ENCODE results near the gene NCK1. TPM values are rescaled to one million over a fixed set of nuclear protein-coding genes. Genes with fewer than 3 reads are reported as not detected.

Gene NCK1
- total RNA-seq, 4 donors from 2014 or later = 48.4 to 85.3 (median 60.2) TPM

- Histone ChIP-seq H3K4me1 (no peaks in the 10 kb centered on the region), H3K27me3 (no peaks in the 10 kb centered on the region), H3K4me3 (no peak overlapping the region), H3K9me3 (no peaks in the 10 kb centered on the region), H3K36me3 (no peaks in the 10 kb centered on the region), H3K27ac (no peak overlapping the region)
- no peak for DNase-seq
- intact Hi-C loops (cut with DNase I; ENCODE audit: low total_unique reads) = no loop called here
- TF ChIP-seq CTCF (IDR thresholded peaks at IDR 0.05) (no peak), POLR2A (IDR thresholded peaks at IDR 0.05) (no peak)
Observed at GRCh38 chr3:136952292-136952691, 90.3 kb downstream of the NCK1 start.

GRCh38 chr3:136954251-136954650 is 92.2 kb downstream of the NCK1 start:
- Histone ChIP-seq H3K4me1 (no peaks in the 10 kb centered on the region), H3K27ac (no peak overlapping the region), H3K36me3 (no peaks in the 10 kb centered on the region), H3K27me3 (no peaks in the 10 kb centered on the region), H3K9me3 (no peaks in the 10 kb centered on the region), H3K4me3 (no peak overlapping the region)
- intact Hi-C loops (cut with DNase I; ENCODE audit: low total_unique reads) = no loop called here
- TF ChIP-seq CTCF (IDR thresholded peaks at IDR 0.05) (no peak), POLR2A (IDR thresholded peaks at IDR 0.05) (no peak)
- DNase-seq = no peak

GRCh38 chr3:136954980-136955780 is 93.2 kb downstream of the NCK1 start:
- Histone ChIP-seq H3K4me1 (no peaks in the 10 kb centered on the region), H3K27ac (no peak overlapping the region), H3K4me3 (no peak overlapping the region), H3K9me3 (no peaks in the 10 kb centered on the region), H3K27me3 (no peaks in the 10 kb centered on the region), H3K36me3 (no peaks in the 10 kb centered on the region)
- no peak for TF ChIP-seq CTCF (IDR thresholded peaks at IDR 0.05)
- TF ChIP-seq POLR2A (IDR thresholded peaks at IDR 0.05) = no peak
- DNase-seq = no peak
- intact Hi-C loops (cut with DNase I; ENCODE audit: low total_unique reads) = no loop called here

- Histone ChIP-seq H3K36me3 (no peaks in the 10 kb centered on the region), H3K4me3 (no peak overlapping the region), H3K4me1 (no peaks in the 10 kb centered on the region), H3K27ac (no peak overlapping the region), H3K27me3 (no peaks in the 10 kb centered on the region), H3K9me3 (no peaks in the 10 kb centered on the region)
- TF ChIP-seq POLR2A (IDR thresholded peaks at IDR 0.05) (no peak), CTCF (IDR thresholded peaks at IDR 0.05) (no peak)
- intact Hi-C loops (cut with DNase I; ENCODE audit: low total_unique reads) = no loop called here
- DNase-seq = no peak
Observed at GRCh38 chr3:136955813-136956212, 93.8 kb downstream of the NCK1 start.

GRCh38 chr3:136956971-136957370 is 95.0 kb downstream of the NCK1 start:
- intact Hi-C loops (cut with DNase I; ENCODE audit: low total_unique reads) = no loop called here
- H3K9me3 ChIP-seq = no peaks in the 10 kb centered on the region

More at GRCh38 chr3:136956971-136957370, 95.0 kb downstream of the NCK1 start:
- Histone ChIP-seq H3K27ac (no peak overlapping the region), H3K36me3 (no peaks in the 10 kb centered on the region), H3K4me3 (no peak overlapping the region), H3K4me1 (no peaks in the 10 kb centered on the region), H3K27me3 (no peaks in the 10 kb centered on the region)
- DNase-seq = no peak
- no peak for TF ChIP-seq CTCF (IDR thresholded peaks at IDR 0.05)
- TF ChIP-seq POLR2A (IDR thresholded peaks at IDR 0.05) = no peak

All from uterus (tissue), 4 donors.